GM19351 (cell line): ENCODE results near the gene SUPT16H.
"Not testable (repeated sequence)": the region's sequence is repeated elsewhere in the genome, so short reads cannot be mapped to it uniquely, and the experiment has no call there.

Experiments used
- ATAC-seq: cut with Tn5 transposase; IDR thresholded peaks from one replicate; pipeline ENCODE4 v1.9.1; 2021; ENCODE audit warnings: mild to moderate bottlenecking, moderate library complexity; ENCODE audit not compliant: unreplicated experiment

The SUPT16H gene

DNA sequence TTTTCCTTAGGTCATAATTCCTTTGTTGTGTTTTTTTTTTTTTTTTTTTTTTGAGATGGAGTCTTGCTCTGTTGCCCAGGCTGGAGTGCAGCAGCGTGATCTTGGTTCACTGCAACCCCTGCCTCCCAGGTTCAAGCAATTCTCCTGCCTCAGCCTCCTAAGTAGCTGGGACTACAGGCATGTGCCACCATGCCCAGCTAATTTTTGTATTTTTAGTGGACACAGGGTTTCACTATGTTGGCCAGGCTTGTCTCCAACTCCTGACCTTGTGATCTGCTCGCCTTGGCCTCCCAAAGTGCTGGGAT lies 81.0 kb downstream of the SUPT16H start:
- not testable (repeated sequence) for ATAC-seq

DNA sequence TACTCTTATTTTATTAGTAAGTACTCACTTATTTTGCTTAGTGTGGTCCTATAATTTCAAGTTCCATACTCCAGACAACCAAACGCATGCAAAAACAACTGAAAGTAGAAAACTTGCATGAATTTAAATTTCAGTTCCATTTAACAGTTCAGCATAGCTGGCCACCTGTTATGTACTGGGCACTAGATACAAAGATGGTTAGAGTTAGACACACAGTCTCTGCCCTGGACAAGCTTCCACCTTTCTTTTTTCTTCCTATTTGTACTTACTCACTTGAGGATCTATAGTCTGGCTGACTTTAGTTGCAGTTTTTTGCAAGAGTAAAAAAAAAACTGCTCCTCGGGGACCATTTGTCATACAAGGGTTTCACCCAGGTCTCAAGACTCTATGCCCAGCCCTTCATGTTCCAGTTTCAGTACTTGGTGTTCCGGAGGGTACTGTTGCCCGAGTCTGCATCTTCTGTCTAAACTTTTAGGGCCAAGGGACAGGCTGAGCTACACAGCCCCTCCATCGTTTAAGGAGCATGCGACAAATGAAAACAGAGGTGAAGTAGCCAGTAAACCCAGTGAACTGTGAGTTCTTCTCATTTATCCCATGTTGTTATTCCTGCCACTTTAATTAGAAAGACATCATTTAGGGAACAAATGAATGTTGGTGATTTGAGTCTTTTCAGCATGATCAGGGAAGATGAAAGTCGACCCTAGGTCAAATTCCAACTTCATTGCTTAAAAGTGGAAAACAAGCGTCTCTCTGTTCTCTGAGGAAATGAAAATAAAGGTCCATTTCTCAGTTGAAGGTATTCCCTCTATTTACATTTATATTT lies 81.6 kb downstream of the SUPT16H start:
- no peak for ATAC-seq
